GM12878 (cell line): ENCODE measurements around the gene CALY.

Experiments used
- CTCF ChIP-seq, 3 experiments: IDR thresholded peaks in 2 of 3; conservative IDR thresholded peaks in 1 of 3; 2 replicates each; pipeline ENCODE4 v1.5.1; 2011; ENCODE audit warnings: low read depth in 3 of 3, low read length in 3 of 3, mild to moderate bottlenecking in 3 of 3, control low read depth in 2 of 3, moderate library complexity in 2 of 3, inconsistent platforms in 1 of 3, mixed read lengths in 1 of 3; ENCODE audit not compliant: control insufficient read depth in 2 of 3, insufficient read depth in 1 of 3; ENCODE audit errors: extremely low read depth in 1 of 3
- RAD21 ChIP-seq: IDR thresholded peaks from 2 replicates; pipeline ENCODE4 v1.6.1; 2011; ENCODE audit warnings: mild to moderate bottlenecking, low read depth, low read length, moderate library complexity; ENCODE audit not compliant: insufficient read depth
- REST ChIP-seq: IDR thresholded peaks from 2 replicates; pipeline ENCODE4 v1.6.1; 2012; ENCODE audit warnings: mild to moderate bottlenecking, low read depth, low read length
- TAF1 ChIP-seq: IDR thresholded peaks from 2 replicates; pipeline ENCODE4 v1.6.1; 2011; ENCODE audit warnings: mild to moderate bottlenecking, low read depth, low read length, borderline replicate concordance

- TF ChIP-seq CTCF (IDR thresholded peaks at IDR 0.05 in 2 of 3, conservative IDR thresholded peaks at IDR 0.05 in 1 of 3; ENCODE audit: control insufficient read depth in 2 of 3, extremely low read depth in 1 of 3, insufficient read depth in 1 of 3, low read depth in 3 of 3, low read length in 3 of 3) (no peak), TAF1 (no peak), RAD21 (no peak), REST (no peak)
Measured at GRCh38 chr10:133344236-133344635, 7.5 kb upstream of the CALY start.
